ENCODE measurements around the gene C12orf56.
"Not testable (repeated sequence)": the region's sequence is repeated elsewhere in the genome, so short reads cannot be mapped to it uniquely, and the experiment has no call there.

The C12orf56 gene

DNA sequence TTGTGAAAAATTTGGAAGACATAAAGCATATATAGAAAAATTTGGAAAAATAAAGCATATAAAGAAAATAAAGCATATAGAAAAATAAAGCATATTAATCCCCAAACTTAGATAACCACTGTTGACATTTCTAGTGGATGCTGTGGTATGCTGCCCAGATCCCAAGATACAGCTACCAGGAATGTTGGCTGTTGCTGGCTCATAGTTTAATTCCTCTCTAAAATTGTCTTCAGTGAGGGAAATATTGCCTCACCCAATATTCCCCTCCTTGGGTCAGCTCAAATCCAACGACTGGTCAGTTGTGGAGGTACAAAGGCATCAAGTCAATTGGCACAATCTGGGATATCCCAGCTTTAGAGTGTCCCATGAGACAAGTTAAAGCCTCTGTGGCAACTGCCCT is 158.4 kb downstream of the C12orf56 start:
- no peak for DNase-seq (ENCODE audit: low spot score)

DNA sequence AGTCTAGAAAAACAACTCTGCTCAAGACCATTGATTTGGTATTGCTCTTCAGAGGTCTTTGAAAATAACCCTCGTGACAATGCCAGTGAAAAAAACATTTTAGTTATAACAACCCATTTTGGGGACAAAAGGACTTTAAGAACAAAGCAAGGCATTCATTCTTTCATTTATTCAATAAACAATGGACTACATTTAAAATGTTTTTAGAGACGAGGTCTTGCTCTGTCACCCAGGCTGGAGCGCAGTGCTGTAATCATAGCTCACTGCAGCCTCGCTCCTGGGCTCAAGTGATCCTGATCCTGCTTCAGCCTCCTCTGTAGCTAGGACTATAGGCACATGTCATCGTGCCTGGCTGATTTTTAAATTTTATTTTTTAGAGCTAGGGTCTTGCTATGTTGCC is 160.8 kb downstream of the C12orf56 start:
- DNase-seq (ENCODE audit: low spot score), result no peak

- DNase-seq (ENCODE audit: low spot score), result no peak
Measured at GRCh38 chr12:64229240-64229639, 161.3 kb downstream of the C12orf56 start.

DNA sequence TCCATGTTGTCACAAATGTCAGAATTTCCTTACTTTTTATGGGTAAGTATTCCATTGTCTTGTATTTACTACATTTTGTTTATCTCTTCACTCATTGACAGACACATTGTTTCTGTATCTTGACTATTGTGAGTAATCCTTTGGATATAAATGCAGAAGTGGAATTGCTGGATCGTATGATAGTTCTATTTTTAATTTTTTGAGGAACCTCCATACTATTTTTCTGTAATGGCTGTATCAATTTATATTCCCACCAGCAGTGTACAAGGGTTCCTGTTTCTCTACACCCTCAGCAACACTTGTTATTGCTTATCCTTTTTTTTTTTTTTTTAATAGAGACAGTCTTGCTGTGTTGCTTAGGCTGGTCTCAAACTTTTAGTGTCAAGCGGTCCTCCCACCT is 164.9 kb downstream of the C12orf56 start:
- no peak for DNase-seq (ENCODE audit: low spot score)

- peak; percentile 85 for DNase-seq (ENCODE audit: low spot score)
Measured at GRCh38 chr12:64222009-64222765, 168.4 kb downstream of the C12orf56 start, which contains the start of gene KICS2. Gene KICS2, minus strand, starts transcription at chr12:64222296. Its CDS starts 59 bp downstream, at chr12:64222237.

DNA sequence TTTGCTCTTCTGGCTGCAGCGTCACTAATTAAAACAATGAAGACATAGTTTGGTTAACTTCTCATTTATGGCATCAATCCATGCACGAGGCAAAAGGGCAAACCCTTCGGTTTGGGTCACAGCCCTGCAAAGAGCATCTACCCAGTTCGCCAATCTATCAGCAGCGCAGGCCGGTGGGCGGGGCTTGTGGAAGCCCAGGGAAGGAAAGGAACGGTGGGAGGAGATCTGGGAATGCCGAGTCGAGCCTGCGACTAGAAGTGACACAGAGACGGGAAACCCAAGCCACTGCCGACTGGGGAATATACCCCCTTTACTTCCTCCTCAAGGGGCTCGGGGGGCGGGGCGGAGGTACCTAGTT is 168.9 kb downstream of the C12orf56 start:
- peak; percentile 61 for DNase-seq (ENCODE audit: low spot score)

- DNase-seq (ENCODE audit: low spot score), result no peak
Measured at GRCh38 chr12:64220046-64220445, 170.5 kb downstream of the C12orf56 start.

DNA sequence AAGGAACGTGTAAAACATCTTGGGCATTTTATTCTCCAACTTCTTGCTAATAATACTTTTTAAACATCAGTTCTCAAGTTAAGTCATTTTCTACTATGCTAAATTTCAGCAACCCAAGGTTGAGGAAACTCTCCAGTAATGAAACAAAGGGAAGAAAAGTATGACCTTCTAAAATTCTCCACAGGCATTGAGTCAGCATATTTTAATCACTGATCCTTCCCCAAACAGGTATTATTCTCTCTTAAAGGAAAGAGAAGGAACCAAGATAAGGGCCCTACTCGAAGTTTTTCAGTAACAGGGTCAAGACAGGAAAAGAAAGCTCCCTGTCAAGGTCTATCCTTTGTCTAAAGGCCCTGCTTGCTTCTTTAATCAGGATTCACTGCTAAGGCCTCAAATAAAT is 171.4 kb downstream of the C12orf56 start:
- no peak for DNase-seq (ENCODE audit: low spot score)

DNA sequence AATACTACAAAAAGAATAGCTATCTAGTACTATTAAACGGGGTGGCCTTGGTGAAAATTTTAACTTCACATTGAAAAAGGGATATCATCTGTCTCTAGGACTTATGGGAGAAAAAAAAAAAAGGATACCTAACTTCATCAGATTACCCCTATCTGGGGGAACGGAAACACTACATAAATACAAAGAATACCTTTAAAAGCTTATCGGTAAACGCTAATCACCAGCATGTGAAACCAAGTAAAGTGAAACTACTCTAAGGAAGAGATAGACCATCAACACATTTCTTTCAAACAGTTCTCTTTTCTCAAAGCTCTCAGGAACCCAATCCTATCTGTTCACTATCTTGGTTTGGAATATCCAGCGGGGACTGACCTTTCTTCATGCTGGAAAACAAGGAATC is 172.0 kb downstream of the C12orf56 start:
- DNase-seq (ENCODE audit: low spot score), result no peak

- DNase-seq (ENCODE audit: low spot score), result not testable (repeated sequence)
Measured at GRCh38 chr12:64217643-64218042, 172.9 kb downstream of the C12orf56 start.

DNA sequence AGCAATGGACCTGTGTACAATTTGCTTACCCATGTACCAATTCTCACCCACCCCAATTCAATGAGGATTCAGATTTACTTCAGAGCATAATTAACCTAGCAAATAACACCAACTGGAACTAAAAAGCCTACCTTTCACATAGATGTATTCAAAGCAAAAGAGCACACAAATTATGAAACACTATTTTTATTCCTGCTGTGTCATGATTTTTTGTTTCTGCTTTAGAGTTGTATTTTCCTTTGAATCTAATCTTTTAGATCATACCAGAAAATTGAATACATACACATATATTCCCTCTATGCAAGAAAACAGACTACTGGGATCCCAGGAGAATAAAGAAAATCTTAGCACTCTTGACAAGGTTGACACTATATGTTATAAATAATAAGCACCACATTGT is 174.3 kb downstream of the C12orf56 start:
- DNase-seq (ENCODE audit: low spot score), result no peak
